HepG2 (cell line): ENCODE measurements around the gene SMYD5. TPM values are rescaled to one million over a fixed set of nuclear protein-coding genes. Genes with fewer than 3 reads are reported as not detected.
A peak's percentile ranks its signal among the peaks of the same experiment; 100 is the strongest.

Experiments used
- CHCHD3 ChIP-seq: sonication (generic); formaldehyde crosslinking; IDR thresholded peaks from 2 replicates; pipeline ENCODE4 v1.8.0; 2022; ENCODE audit warnings: mild to moderate bottlenecking, missing genetic modification reagents, moderate library complexity
- HOXA9 ChIP-seq: sonication (generic); formaldehyde crosslinking; IDR thresholded peaks from 2 replicates; pipeline ENCODE4 v1.8.1; 2022; ENCODE audit warnings: missing genetic modification reagents, mild to moderate bottlenecking, moderate library complexity, borderline replicate concordance
- KDM5B ChIP-seq: sonication (generic); formaldehyde crosslinking; IDR thresholded peaks from 2 replicates; pipeline ENCODE4 v1.4.0; 2020; ENCODE audit warnings: missing genetic modification reagents, mild to moderate bottlenecking, borderline replicate concordance
- LCORL ChIP-seq, 2 experiments: fragments of 450-650 bp in 1 of 2; sonication (generic) in 1 of 2; formaldehyde crosslinking in 1 of 2; IDR thresholded peaks; 2 replicates each; pipeline versions ENCODE4 v1.5.0 to v1.6.1; 2017 to 2020; ENCODE audit warnings: antibody characterized with exemption in 1 of 2, missing genetic modification reagents in 1 of 2
- SETDB1 ChIP-seq: sonication (generic); formaldehyde crosslinking; IDR thresholded peaks from 2 replicates; pipeline ENCODE4 v1.5.1; 2020; ENCODE audit warnings: missing genetic modification reagents, mild to moderate bottlenecking, borderline replicate concordance
- TGIF2 ChIP-seq: IDR thresholded peaks from 2 replicates; pipeline ENCODE4 v1.6.1; 2016; ENCODE audit warnings: control low read depth, missing compliant biosample characterization
- ZBTB8A ChIP-seq: sonication (generic); formaldehyde crosslinking; IDR thresholded peaks from 2 replicates; pipeline ENCODE4 v1.4.0; 2020; ENCODE audit warnings: mild to moderate bottlenecking, low read depth, missing genetic modification reagents, borderline replicate concordance
- ZNF235 ChIP-seq: sonication (generic); formaldehyde crosslinking; IDR thresholded peaks from 2 replicates; pipeline ENCODE4 v1.8.1; 2023; ENCODE audit warnings: mild to moderate bottlenecking, missing genetic modification reagents, borderline replicate concordance
- ZNF251 ChIP-seq: sonication (generic); formaldehyde crosslinking; IDR thresholded peaks from 2 replicates; pipeline ENCODE4 v1.9.0; 2021; ENCODE audit warnings: mild to moderate bottlenecking, missing genetic modification reagents
- ZNF607 ChIP-seq: sonication (generic); formaldehyde crosslinking; IDR thresholded peaks from 2 replicates; pipeline ENCODE4 v1.5.1; 2020; ENCODE audit warnings: missing genetic modification reagents, mild to moderate bottlenecking, borderline replicate concordance
- ZNF766 ChIP-seq: sonication (generic); formaldehyde crosslinking; IDR thresholded peaks from 2 replicates; pipeline ENCODE4 v1.5.0; 2020; ENCODE audit warnings: missing genetic modification reagents, borderline replicate concordance
- polyA plus RNA-seq, 8 experiments: library from polyadenylated mRNA; depleted of rRNA in 3 of 8; stranded (reverse) in 7 of 8; unstranded in 1 of 8; fragments of >200 nt; fragmentation: Illumina TruSeq in 4 of 8; extraction: Trizol in 4 of 8; gene quantifications; 2 replicates each; pipeline versions ENCODE4 v1.2.1 to v1.2.3, GENCODE V29; 2011 to 2016; ENCODE audit warnings: low read depth in 4 of 8, missing spikeins in 1 of 8, mixed read lengths in 1 of 8; ENCODE audit not compliant: insufficient read depth in 1 of 8
- total RNA-seq, 5 experiments: library from RNA; depleted of rRNA; stranded (reverse); fragments of >200 nt; fragmentation: Illumina TruSeq; extraction: Trizol; gene quantifications; 2 replicates each; pipeline ENCODE4 v1.2.3, GENCODE V29; 2016; ENCODE audit warnings: low read depth in 1 of 5
- TF ChIP-seq, protein P1 (sequence below): sonication (generic); formaldehyde crosslinking; IDR thresholded peaks from 2 replicates; pipeline ENCODE4 v1.4.0; 2020; ENCODE audit warnings: mild to moderate bottlenecking, missing genetic modification reagents
- TF ChIP-seq, protein P2 (sequence below): sonication (generic); formaldehyde crosslinking; IDR thresholded peaks from 2 replicates; pipeline ENCODE4 v1.9.0; 2022; ENCODE audit warnings: missing genetic modification reagents, mild to moderate bottlenecking, borderline replicate concordance
- TF ChIP-seq, protein P3 (sequence below): sonication (generic); formaldehyde crosslinking; IDR thresholded peaks from 2 replicates; pipeline ENCODE4 v1.8.0; 2022; ENCODE audit warnings: missing genetic modification reagents, low read depth, mild to moderate bottlenecking, borderline replicate concordance
- TF ChIP-seq, protein P4 (sequence below): sonication (generic); formaldehyde crosslinking; IDR thresholded peaks from 2 replicates; pipeline ENCODE4 v1.4.0; 2020; ENCODE audit warnings: missing genetic modification reagents

SMYD5 gene
- total and polyA plus RNA-seq, 2 of the 13 experiments (the other 11 are each of a cell fraction or from before 2014, with no cell fraction given): 55.8 to 70.4 TPM

DNA sequence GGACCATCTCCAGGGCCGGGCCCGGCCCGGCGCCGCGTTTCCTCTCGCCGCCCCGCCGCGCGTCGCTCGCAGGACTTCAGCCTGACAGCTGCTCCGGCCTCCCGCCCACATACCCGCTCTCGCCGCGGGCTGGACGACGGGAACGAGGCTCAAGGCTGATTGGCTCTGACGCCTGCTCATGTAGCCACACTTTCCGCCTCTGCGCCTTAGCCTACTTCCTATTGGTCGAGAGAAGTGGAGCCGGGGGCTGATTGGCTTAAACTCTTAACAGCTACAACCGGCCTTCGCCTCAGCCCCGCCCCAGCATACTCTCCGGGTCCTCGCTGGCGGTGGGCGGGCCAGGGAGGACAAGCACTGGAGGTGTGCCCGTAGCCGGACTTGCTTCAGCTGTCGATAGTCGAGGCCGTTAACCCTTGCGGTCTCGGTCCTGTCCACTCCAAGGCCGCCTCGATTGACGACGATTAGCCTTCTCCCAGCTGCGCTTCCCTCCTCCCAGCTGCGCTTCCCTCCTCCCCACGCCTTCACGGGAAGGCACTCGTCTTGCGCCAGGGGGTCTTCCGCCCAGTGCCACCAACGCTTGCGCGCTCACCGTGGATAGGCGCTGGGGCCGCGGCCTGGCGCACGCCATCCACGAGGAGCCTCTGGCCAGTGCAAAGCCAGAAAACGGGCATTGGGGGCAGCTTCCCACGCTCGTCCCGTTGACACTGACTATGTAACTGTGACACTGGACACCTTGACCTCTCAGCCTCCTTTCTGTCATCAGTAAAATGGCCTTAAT is 19.3 kb downstream of the SMYD5 start, which contains the start of gene PRADC1 (continued):
- TF ChIP-seq, protein P1, sequence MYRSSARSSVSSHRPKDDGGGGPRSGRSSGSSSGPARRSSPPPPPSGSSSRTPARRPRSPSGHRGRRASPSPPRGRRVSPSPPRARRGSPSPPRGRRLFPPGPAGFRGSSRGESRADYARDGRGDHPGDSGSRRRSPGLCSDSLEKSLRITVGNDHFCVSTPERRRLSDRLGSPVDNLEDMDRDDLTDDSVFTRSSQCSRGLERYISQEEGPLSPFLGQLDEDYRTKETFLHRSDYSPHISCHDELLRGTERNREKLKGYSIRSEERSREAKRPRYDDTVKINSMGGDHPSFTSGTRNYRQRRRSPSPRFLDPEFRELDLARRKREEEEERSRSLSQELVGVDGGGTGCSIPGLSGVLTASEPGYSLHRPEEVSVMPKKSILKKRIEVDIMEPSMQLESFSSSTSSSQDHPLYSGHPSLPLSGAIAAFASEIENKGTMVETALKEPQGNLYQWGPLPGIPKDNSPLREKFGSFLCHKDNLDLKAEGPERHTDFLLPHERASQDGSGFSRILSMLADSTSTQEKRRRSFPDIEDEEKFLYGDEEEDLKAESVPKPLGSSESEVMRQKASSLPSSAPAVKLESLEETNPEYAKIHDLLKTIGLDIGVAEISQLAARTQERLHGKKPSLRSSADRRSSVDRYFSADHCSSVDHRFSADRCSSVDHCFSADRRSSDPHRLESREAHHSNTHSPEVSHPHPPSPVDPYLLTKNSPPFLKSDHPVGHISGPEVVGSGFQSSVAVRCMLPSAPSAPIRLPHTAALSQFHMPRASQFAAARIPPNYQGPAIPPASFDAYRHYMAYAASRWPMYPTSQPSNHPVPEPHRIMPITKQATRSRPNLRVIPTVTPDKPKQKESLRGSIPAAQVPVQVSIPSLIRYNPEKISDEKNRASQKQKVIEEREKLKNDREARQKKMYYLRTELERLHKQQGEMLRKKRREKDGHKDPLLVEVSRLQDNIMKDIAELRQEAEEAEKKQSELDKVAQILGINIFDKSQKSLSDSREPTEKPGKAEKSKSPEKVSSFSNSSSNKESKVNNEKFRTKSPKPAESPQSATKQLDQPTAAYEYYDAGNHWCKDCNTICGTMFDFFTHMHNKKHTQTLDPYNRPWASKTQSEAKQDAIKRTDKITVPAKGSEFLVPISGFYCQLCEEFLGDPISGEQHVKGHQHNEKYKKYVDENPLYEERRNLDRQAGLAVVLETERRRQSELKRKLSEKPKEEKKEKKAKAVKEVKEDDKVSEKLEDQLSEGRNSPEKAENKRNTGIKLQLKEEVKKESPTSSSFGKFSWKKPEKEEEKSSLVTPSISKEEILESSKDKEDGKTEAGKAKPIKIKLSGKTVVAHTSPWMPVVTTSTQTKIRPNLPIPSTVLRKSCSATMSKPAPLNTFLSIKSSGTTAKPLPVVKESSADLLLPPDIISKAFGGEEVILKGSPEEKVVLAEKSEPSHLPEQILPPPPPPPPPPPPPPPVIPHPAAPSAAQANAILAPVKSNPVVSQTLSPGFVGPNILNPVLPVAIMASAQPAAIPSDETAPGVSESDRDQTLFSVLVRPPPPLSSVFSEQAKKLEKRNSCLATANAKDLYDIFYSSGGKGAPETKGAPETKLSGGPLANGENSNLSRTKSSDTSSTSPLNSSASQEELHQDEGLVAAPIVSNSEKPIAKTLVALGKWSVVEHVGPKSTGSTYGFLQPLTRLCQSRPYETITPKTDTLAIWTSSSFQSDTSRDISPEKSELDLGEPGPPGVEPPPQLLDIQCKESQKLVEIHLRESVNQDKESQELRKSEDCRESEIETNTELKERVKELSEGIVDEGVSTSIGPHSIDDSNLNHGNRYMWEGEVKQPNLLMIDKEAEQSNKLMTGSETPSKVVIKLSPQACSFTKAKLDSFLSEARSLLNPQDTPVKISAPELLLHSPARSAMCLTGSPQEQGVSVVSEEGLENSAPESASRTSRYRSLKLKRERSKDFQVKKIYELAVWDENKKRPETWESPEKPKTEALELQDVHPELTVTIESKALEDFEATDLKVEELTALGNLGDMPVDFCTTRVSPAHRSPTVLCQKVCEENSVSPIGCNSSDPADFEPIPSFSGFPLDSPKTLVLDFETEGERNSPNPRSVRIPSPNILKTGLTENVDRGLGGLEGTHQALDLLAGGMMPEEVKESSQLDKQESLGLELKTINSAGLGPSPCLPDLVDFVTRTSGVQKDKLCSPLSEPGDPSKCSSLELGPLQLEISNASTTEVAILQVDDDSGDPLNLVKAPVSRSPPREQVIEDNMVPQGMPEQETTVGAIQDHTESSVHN: no peak
- peak; percentile 87; the same call in 1 of the 2 replicates for TF ChIP-seq ZNF607 (CRISPR knock-in tag)
- TF ChIP-seq HOXA9 (CRISPR knock-in tag): peak; percentile 21; the same call in 1 of the 2 replicates
- TF ChIP-seq, protein P2, sequence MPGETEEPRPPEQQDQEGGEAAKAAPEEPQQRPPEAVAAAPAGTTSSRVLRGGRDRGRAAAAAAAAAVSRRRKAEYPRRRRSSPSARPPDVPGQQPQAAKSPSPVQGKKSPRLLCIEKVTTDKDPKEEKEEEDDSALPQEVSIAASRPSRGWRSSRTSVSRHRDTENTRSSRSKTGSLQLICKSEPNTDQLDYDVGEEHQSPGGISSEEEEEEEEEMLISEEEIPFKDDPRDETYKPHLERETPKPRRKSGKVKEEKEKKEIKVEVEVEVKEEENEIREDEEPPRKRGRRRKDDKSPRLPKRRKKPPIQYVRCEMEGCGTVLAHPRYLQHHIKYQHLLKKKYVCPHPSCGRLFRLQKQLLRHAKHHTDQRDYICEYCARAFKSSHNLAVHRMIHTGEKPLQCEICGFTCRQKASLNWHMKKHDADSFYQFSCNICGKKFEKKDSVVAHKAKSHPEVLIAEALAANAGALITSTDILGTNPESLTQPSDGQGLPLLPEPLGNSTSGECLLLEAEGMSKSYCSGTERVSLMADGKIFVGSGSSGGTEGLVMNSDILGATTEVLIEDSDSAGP (CRISPR knock-in tag): peak; percentile 91
- TF ChIP-seq SETDB1 (CRISPR knock-in tag): no peak; the same call in 1 of the 2 replicates
- TF ChIP-seq, protein P3, sequence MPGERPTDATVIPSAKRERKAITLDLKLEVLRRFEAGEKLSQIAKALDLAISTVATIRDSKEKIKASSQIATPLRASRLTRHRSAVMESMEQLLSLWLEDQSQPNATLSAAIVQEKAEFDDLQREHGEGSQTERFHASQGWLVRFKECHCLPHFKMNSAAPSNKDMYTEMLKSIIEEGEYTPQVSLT: no peak
- peak; percentile 78; the same call in 1 of the 2 replicates for TF ChIP-seq ZBTB8A (CRISPR knock-in tag)
- TF ChIP-seq ZNF766 (CRISPR knock-in tag): no peak
- 0 out of 2 replicates have a peak, but pooled peaks have one; percentile 68 for TF ChIP-seq ZNF251 (CRISPR knock-in tag)
- TF ChIP-seq TGIF2: peak; percentile 100
- TF ChIP-seq, protein P4, sequence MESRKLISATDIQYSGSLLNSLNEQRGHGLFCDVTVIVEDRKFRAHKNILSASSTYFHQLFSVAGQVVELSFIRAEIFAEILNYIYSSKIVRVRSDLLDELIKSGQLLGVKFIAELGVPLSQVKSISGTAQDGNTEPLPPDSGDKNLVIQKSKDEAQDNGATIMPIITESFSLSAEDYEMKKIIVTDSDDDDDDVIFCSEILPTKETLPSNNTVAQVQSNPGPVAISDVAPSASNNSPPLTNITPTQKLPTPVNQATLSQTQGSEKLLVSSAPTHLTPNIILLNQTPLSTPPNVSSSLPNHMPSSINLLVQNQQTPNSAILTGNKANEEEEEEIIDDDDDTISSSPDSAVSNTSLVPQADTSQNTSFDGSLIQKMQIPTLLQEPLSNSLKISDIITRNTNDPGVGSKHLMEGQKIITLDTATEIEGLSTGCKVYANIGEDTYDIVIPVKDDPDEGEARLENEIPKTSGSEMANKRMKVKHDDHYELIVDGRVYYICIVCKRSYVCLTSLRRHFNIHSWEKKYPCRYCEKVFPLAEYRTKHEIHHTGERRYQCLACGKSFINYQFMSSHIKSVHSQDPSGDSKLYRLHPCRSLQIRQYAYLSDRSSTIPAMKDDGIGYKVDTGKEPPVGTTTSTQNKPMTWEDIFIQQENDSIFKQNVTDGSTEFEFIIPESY: no peak
- TF ChIP-seq KDM5B (CRISPR knock-in tag): peak; percentile 57
- no peak for TF ChIP-seq LCORL (IDR thresholded peaks at IDR 0.05)
- peak; percentile 74; the same call in 1 of the 2 replicates for TF ChIP-seq LCORL (CRISPR knock-in tag; IDR thresholded peaks at IDR 0.05)
- TF ChIP-seq CHCHD3 (CRISPR knock-in tag): peak; percentile 78; the same call in 1 of the 2 replicates
- TF ChIP-seq ZNF235: peak; percentile 76; the same call in 1 of the 2 replicates
